DMS114 treated with DMSO at 0.1 percent for 48 hours (cell line): ENCODE measurements around the gene FADS1.

ENCODE experiments used
- DNase-seq: peaks from one replicate; lab custom pipeline; 2025; ENCODE audit not compliant: unreplicated experiment; lab: John Stamatoyannopoulos, UW

FADS1 gene

DNA sequence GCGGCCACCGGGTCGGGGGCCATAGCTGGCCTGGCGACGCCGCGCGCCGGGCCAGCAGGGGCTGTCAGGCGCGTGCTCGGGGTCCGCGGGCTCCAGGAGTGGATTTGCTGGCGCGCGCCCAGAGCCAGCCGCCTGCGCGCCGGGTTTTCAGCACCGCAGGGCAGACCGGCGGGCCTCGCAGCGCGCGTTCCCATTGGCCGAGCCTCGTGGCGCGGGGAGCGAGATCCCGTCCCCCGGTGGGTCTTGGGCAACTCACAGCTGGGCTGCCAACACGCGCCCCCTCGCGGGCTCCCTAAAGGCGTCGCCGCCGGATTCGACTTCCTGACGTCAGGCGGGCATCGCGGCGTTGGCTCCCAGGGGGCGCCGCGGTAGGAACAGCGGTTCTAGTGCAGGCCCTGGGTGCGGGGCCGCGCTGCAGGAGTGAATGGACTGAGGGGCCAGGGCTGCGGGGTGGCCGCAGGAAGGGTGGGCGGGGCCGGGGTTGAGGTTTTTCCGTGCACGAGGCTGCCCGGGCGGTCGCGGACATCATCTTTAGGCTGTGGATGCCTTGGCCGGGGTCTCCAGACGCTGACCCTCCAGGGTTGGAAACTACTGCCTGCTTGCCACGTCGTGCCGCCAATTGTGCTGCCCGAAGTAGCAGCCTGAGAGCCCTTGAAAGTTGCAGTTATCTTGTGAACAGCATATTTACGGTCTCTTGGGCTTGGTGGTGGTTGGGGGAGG is at the start of gene FADS1:
TSS of gene FADS1 (minus strand) at position 268 of the 720 bp plus-strand sequence. CDS start at position 194, 74 bp downstream.
- DNase-seq, result peak; percentile 95

DNA sequence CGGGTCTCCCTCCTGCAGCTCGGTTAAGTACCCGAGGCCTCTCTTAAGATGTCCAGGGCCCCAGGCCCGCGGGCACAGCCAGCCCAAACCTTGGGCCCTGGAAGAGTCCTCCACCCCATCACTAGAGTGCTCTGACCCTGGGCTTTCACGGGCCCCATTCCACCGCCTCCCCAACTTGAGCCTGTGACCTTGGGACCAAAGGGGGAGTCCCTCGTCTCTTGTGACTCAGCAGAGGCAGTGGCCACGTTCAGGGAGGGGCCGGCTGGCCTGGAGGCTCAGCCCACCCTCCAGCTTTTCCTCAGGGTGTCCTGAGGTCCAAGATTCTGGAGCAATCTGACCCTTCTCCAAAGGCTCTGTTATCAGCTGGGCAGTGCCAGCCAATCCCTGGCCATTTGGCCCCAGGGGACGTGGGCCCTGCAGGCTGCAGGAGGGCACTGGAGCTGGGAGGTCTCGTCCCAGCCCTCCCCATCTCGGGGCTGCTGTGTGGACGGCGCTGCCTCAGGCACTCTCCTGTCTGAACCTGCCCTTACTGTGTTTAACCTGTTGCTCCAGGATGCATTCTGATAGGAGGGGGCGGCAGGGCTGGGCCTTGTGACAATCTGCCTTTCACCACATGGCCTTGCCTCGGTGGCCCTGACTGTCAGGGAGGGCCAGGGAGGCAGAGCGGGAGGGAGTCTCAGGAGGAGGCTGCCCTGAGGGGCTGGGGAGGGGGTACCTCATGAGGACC is 49.6 kb upstream of the FADS1 start:
- no peak for DNase-seq

DNA sequence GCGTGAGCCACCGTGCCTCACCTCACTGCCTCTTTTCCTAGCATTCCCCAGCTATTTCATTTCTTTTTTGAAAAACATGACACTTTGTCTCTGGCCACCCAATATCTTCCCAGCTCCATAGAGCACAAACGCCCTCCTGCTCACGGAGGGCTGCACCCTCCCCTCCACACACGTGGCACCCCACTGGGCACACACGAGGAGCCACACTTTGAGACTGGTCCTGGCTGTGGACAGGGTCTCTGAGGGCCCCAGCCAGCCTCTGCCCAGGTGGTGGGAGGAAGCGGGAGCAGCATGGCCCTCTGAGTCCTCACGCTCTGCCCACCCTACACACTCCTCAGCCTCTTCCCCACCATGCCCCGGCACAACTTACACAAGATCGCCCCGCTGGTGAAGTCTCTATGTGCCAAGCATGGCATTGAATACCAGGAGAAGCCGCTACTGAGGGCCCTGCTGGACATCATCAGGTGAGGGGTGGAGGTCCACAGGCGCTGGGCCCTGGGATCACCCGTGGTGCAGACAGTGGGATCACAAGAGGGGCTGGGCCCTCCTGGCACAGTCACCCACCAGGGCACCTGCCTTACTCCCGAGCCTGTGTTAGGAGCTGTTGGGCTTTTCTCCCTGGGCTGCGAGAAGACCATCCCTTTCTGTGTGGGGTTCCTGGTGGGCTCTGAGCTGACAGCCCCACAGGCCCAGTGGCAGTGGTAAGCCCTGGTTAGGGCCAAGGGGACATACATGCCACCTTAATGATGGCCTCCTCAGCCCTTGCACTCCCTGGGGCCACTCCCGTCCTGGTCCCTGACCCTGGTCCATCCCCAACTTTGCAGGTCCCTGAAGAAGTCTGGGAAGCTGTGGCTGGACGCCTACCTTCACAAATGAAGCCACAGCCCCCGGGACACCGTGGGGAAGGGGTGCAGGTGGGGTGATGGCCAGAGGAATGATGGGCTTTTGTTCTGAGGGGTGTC is 48.3 kb upstream of the FADS1 start:
- no peak for DNase-seq

DNA sequence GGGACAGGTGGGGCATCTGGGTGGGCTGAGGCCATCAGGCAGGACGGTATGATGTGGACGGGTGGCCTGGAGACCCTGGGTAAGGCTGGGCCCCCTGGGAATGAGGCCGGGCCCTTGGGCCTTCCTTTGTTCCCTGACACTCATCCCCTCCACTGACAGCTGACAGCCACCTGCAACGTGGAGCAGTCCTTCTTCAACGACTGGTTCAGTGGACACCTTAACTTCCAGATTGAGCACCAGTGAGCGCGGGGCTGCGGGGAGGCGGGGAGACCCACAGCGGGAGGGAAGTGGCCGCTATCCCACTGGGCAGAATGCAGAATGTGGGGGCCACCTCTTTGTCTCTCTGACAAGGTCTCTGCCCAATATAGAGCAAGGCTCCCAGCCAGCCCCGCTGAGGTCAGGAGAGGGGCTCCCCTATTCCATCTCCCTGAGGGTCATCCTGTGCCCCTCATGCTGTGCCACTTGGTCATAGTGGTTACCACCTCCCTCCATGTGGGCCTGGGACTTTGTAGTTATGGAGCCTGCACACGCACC is 46.8 kb upstream of the FADS1 start:
- no peak for DNase-seq

DNA sequence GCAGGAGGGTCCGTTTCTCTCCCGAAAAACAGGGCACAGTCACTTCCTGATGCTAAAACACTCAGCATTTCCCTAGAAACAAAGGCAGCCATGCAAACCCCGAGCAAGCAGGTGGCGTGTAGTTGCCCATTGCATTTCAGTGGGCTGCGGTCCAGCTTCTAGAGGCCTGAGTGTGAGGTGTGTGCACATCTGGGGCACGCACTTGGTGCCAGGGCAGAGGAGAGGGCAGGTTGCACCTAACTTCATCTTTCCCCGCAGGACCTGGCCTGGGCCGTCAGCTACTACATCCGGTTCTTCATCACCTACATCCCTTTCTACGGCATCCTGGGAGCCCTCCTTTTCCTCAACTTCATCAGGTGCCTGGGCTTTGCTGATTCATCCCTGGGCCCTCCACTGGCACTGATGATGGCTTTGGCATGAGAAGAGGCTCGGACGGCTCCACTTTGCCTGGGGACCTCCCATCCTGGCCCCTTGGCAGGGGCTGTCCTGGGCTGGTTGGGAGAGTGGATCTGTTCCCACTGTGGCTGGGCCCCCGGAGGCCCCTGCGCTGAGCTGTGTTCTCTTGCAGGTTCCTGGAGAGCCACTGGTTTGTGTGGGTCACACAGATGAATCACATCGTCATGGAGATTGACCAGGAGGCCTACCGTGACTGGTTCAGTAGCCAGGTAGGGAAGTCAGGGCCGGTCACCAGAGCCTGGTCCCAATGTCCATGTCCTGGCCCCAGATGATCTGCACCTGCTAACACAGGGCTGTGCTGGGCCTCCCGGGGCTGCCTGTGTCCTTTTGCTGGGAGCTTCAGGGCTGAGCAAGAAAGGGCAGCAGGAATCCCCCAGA is 46.1 kb upstream of the FADS1 start:
- no peak for DNase-seq

DNA sequence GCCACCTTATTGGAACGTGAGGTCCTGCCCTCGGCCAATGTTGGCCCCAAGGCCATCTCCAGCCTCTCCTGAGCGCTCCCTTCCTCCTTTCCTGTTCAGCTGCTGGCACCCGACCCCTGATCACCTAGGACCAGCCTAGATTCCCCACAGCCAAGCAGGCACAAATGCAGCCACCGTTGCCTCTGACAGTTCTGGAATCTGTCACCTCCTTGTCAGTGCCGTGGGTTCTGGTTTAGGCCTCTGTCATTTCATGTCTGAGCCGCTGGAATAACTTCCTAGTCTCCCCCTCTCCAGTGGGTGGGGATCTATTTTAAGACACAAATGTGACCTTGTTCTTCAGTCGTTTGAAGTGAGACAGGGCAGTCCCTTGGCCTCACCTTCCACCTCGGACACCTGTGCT is 44.8 kb upstream of the FADS1 start:
- DNase-seq, result no peak

DNA sequence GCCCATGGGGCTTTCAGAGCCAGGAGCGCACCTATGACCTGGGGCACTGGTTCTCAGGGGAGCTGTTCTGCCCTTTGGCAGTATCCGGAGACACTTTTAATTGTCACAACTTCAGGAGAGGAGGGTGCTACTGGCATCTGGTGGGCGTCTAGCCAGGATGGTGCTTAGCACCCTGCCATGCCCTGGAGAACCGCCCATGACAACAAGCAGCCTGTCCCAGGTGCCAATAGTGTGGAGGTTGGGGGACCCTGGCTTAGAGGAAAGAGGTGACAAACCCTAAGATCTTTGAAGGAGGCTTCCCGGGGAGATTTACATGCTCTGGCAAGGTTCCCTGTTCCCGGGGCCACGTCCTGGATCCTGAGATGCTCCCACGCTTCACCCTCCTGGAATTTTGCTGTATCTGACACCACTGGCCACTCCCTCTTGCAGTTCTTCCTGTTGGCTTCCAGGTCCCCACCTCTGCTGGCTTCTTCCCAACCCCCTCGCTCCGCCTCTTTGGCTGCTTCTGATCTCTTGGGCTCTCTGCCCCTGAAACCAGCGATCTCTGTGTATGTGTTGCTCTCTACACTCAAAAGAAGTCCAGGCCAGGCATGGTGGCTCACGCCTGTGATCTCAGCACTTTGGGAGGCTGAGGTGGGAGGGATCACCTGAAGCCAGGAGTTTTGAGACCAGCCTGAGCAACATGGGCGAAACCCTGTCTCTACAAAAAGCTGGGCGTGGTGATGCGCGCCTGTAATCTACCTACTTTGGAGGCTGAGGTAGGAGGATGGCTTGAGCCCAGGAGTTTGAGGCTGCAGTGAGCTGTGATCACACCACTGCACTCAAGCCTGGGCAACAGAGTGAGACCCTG is 43.5 kb upstream of the FADS1 start:
- no peak for DNase-seq

DNA sequence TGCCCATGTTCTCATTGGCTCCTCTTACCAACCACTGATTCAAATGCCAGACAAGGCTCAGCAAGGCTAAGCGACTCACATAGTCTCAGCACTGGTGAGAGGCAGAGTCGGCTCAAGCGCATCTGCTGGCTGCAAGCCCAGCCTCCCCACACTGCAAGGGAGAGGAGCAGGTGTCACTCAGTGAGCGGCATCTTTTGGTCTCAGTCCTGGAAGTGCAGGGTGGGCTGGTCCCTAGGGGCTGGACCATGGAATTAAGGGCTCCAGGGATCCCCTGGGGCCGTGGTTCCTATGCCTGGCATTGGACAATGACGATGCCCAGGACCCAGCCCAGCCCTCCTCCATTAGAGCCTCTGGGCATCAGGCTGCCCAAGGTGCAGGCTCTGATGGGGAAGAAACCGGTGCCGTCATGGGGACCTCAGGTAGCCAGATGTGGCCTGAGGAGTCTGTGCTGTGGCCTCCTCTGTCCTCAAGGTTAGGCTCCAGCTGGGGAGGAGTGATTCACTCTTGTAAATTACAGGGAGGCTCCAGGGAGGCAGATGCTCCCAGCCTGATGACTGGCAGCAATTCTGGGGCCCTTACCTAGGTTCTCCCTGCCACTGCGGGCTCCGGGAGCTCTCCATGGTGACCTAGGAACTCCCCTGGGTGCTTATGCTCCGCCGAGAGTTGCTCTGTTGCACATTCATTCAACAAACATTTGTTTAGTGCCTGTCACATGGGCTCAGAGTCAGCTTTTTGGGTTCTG is 39.3 kb upstream of the FADS1 start:
- DNase-seq, result no peak

DNA sequence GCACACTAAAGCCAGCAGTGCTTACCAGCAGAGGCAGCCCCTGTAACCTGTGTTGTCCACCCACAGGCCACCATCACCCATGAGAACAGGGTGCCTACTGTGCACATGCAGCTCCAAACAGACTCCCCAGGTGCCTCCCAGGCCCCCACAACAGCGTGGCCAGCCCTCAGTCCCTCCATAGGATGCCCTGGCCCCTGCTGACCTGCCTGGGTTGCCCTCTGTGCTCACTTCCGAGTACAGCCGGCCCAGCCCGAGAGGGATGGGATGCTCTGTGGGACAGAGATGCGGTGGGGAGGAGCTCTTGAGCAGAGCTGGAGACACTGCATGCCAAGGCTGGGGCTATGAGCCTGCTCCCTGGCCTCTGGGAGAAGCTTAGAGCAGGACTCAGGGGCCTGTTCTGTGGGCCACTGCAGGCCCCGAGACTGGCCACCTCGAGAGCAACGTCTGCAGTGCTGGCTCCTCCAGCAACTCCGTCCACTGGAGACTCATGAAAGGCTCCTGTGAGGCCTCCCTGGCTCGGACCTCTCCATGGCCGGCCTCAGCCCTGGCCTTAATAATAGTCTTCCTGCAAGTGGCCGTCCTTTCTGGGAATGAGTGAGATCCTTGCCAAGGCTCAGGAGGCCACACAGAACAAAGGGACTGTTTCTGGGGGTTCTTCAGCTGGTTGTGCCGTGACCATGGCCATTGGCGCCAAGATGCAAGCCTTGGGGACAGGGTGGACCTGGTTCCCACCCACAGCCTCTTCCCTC is 38.3 kb upstream of the FADS1 start:
- DNase-seq, result no peak

DNA sequence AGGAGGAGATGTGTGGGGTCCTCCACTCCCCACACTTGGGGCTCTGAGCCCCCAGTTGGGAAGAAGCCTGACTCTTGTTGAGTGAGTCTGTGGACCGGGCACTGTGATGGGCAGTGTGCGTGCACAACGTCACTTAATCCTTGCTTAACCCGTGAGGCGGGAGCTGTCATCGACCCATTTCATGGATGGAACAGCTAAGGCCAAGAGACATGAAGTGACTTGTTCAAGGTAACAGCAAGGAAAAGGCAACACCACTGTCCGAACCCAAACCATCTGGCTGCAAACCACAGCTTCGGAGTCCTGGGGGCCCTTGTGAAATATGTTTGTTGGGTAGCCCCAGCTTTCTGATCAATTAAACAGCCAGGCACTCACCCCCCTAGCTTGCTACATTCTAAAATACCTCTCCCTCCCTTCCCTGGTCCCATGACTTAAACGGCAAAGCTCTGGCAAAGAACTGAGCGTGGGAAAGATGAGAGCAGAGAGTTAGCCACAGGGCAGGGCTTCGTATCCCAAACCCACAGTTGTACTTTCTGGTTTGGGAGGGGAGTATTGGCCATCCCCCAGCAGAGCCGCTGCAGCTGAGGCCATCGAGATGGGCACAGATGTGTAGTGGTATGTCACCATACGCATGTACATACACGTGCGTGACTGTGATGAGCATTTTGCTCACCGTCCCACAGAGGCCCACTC is 37.5 kb upstream of the FADS1 start:
- no peak for DNase-seq

DNA sequence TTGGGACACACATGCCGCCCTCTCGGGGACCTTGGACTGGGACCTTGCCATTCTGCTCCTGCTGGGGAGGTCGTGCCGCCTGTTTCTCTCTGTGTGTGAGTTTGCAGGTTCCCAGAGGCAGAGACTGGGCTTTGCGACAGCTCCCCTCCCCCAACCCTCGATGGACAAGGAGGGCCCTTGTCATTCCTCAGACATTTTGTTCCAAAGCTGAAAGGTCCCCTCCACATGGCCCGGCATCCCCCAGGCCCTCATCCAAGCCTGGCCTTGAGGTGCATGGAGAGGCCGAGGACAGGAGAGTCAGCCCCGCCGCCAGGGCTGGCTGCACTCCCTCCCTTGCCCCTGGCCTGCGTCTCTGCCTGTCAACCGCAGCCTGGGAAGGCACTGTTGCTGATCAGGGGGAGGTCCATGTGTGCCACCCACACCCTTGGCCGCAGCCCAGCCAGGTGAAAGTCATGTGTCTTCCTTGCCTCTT is 36.9 kb upstream of the FADS1 start:
- DNase-seq, result no peak

DNA sequence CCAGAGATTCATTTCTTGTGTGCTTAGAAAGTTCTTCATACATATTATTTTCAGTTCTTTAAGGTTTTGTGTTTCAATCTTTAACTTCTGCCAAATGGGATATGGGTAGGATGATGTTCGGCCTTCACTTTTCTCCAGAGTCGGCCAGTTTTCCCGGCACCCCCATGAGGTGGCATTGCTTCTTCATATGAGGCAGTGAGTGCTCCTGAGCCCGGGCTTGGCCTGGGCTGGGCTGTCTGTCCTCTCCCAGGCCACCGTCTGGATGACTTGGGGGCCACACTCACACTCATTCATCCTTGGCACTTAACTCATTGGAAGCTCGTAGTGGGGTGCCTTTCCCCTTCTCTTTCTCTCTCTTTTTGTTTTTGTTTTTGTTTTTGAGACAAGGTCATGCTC is 35.1 kb upstream of the FADS1 start:
- no peak for DNase-seq

DNA sequence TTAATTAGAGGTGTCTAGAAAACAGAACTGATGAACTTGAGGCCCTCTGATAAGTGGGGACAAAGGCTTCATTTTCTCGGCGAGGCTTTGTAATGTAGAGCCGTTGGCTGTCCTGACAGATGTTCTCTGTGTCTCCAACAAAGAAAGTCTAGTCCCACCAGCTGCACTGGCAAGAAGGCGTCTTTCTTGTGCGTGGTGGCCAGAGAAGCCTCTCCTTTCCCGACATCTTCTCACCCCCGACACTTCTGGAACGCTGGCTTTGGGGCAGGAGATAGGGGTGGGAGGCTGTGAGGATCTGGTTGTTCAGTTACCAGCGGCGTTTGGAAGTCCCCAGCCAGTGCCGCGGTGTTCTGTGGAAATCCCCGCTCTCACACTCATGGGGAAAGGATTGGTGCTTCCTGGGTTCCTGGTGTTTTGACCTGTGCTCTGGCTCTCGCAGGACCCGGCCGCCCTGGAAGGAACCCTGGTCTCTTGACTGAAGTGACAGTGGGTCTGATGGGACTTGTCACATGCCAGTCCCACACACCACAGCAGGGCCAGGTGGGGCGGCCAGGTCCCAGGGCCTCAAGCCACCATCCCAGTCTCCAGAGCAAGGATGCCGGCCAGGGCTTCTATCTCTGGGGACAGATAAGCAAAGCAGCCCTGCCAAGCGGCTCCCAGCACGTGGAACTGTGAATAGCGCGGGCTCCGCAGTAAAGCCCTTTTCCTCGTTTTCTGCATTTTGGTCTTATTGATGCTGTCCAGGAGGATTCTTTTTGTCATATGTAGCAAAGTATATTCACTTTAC is 34.5 kb upstream of the FADS1 start:
- no peak for DNase-seq

DNA sequence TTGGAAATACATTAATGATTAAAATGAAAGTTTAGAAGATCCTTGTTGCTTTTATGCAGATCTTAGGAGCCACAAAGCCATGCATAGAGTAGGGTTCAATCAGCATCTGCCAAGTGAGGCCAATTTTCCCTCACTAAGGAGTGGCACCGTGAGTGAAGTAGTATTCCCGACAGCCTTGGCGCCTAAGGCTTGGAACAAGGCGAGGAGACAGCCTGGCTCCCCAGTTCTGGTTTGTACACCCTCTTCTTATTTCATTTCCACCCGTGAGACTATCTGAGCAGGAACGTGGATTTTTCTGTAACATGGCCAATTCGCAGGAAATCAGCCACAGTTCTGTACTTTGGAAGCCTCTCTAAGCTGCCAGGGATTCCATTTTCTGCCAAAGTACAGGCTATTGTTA is 33.9 kb upstream of the FADS1 start:
- no peak for DNase-seq

DNA sequence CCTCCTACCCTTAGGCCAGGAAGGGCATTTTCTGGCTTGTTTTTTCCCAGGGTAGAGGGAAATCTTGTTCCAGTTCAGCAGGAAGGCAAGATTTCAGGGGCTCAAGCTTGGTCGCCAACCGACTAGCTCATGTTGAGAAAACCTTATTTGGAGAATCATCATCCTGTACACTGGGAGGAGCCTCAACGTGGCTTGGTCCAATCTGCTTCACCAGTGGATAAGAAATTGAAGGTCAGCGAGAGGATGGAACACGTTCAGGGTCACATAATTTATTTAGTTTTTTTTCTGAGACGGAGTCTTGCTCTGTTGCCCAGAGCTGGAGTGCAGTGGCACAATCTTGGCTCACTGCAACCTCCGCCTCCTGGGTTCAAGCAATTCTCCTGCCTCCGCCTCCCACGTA is 31.8 kb upstream of the FADS1 start:
- no peak for DNase-seq

DNA sequence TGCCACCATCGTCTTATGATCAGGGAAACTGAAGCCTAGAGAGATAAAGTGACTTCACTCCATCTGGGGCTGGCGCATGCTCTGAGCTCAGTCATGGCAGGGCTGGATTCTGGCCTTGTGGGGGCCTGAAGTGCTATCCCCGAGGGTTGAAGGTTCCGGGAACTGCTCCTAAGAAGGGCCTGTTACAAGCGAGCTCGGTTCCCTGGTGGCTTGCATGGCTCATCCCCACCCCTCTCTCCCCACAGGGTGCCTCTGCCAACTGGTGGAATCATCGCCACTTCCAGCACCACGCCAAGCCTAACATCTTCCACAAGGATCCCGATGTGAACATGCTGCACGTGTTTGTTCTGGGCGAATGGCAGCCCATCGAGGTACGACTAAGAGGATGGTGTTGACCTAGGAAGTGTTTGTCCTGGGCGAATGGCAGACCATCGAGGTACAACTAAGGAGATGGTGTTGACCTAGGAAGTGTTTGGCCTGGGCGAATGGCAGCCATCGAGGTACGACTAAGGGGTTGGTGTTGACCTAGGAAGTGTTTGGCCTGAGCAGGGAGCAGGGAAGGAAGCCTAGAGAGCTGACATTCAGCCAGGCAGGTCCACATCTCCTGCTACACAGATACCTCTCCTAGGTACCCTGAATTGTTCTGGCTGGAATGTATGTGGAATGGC is 31.2 kb upstream of the FADS1 start:
- DNase-seq, result no peak
